SHP77 (cell line): Measurements from ENCODE around the gene CD72.
"Not testable (repeated sequence)": the region's sequence is repeated elsewhere in the genome, so short reads cannot be mapped to it uniquely, and the experiment has no call there.

Source experiments
- DNase-seq, 2 experiments: peaks; one replicate each; lab custom pipeline; 2025; lab: John Stamatoyannopoulos, UW

Gene CD72

GRCh38 chr9:35588506-35588905, 29.7 kb downstream of the CD72 start:
- not testable (repeated sequence) for DNase-seq

GRCh38 chr9:35584681-35585080, 33.5 kb downstream of the CD72 start:
- DNase-seq, result not testable (repeated sequence)

GRCh38 chr9:35583521-35583920, 34.7 kb downstream of the CD72 start:
- not testable (repeated sequence) for DNase-seq

- not testable (repeated sequence) for DNase-seq
These were observed 38.5 kb downstream of the CD72 start for GRCh38 chr9:35579659-35580227.

- no peak for DNase-seq
These were observed 39.1 kb downstream of the CD72 start for GRCh38 chr9:35579130-35579529.

- no peak for DNase-seq
These were observed 40.7 kb downstream of the CD72 start for GRCh38 chr9:35577486-35577885.

GRCh38 chr9:35575478-35575877, 42.7 kb downstream of the CD72 start:
- DNase-seq, result no peak

GRCh38 chr9:35574578-35575122, 43.6 kb downstream of the CD72 start:
- no peak for DNase-seq

- no peak for DNase-seq
These were observed 47.3 kb downstream of the CD72 start for GRCh38 chr9:35570709-35571504.

- DNase-seq, result no peak
These were observed 49.0 kb downstream of the CD72 start for GRCh38 chr9:35569206-35569605.

GRCh38 chr9:35568196-35568595, 50.0 kb downstream of the CD72 start:
- no peak for DNase-seq

GRCh38 chr9:35566417-35566816, 51.8 kb downstream of the CD72 start:
- no peak for DNase-seq

GRCh38 chr9:35564658-35565061, 53.6 kb downstream of the CD72 start:
- no peak for DNase-seq

- DNase-seq, result no peak
These were observed 54.4 kb downstream of the CD72 start for GRCh38 chr9:35563791-35564197.

GRCh38 chr9:35562895-35563780, 55.1 kb downstream of the CD72 start:
- DNase-seq, result no peak

GRCh38 chr9:35561468-35562261, 56.5 kb downstream of the CD72 start:
- no peak for DNase-seq

- DNase-seq, result no peak
These were observed 57.4 kb downstream of the CD72 start for GRCh38 chr9:35560625-35561337.
